SK-N-SH (cell line): ENCODE data around the gene RELN. TPM values are rescaled to one million over a fixed set of nuclear protein-coding genes. Genes with fewer than 3 reads are reported as not detected.

Source experiments
- CTCF ChIA-PET: fragments of 300-600, 350-600 bp; formaldehyde crosslinking; extraction: SDS; loops from one replicate; lab custom pipeline; 2021; lab: Yijun Ruan, JAX
- POLR2A ChIA-PET: fragments of 350-600 bp; sonication (Branson Sonifier 250); formaldehyde crosslinking; extraction: SDS; loops from one replicate; lab custom pipeline; 2020; ENCODE audit warnings: antibody characterized with exemption, inconsistent platforms; lab: Yijun Ruan, JAX
- DNase-seq: peaks from one replicate; pipeline ENCODE4 v3.0.0; 2012
- H2AFZ ChIP-seq: fragments of 200-600 bp; sonication (generic); 2 replicates; pipeline ENCODE4 v1.8.1; 2016; ENCODE audit warnings: antibody characterized with exemption, mild to moderate bottlenecking, low read depth
- H3F3A ChIP-seq: fragments of 200-600 bp; sonication (generic); replicated peaks from 2 replicates; pipeline ENCODE3; 2016; ENCODE audit warnings: antibody characterized with exemption, mild to moderate bottlenecking; ENCODE audit not compliant: insufficient read depth
- H3K27ac ChIP-seq, 2 experiments: fragments of 200-500 bp in 1 of 2; fragments of 200-600 bp in 1 of 2; sonication (Bioruptor generic) in 1 of 2; sonication (generic), shearing (Covaris generic) in 1 of 2; 2 replicates each; pipeline versions ENCODE4 v1.5.1 to v1.6.1; 2014 to 2016; ENCODE audit warnings: low read depth in 2 of 2, inconsistent platforms in 1 of 2, low read length in 1 of 2, mild to moderate bottlenecking in 1 of 2, mixed read lengths in 1 of 2
- H3K27me3 ChIP-seq: fragments of 200-600 bp; sonication (generic), shearing (Covaris generic); 2 replicates; pipeline ENCODE4 v1.6.1; 2016; ENCODE audit warnings: mixed run types; ENCODE audit not compliant: insufficient read depth
- H3K36me3 ChIP-seq, 2 experiments: fragments of 200-500 bp in 1 of 2; fragments of 200-600 bp in 1 of 2; sonication (Bioruptor generic) in 1 of 2; sonication (generic) in 1 of 2; replicated peaks in 1 of 2; 2 replicates each; pipeline versions ENCODE3 to v1.5.1; 2014 to 2016; ENCODE audit warnings: low read length in 1 of 2, mild to moderate bottlenecking in 1 of 2; ENCODE audit not compliant: insufficient read depth in 2 of 2, control insufficient read depth in 1 of 2
- H3K4me1 ChIP-seq, 2 experiments: fragments of 200-500 bp in 1 of 2; fragments of 200-600 bp in 1 of 2; sonication (Bioruptor generic) in 1 of 2; sonication (generic), shearing (Covaris generic) in 1 of 2; 2 replicates each; pipeline versions ENCODE4 v1.5.1 to v1.6.1; 2014 to 2016; ENCODE audit warnings: low read depth in 1 of 2, low read length in 1 of 2, mixed run types in 1 of 2; ENCODE audit not compliant: insufficient read depth in 2 of 2, control insufficient read depth in 1 of 2
- H3K4me2 ChIP-seq: fragments of 200-600 bp; sonication (generic), shearing (Covaris generic); 2 replicates; pipeline ENCODE4 v1.6.1; 2017; ENCODE audit warnings: mixed run types
- H3K4me3 ChIP-seq, 2 experiments: fragments of 200-500 bp in 1 of 2; fragments of 200-600 bp in 1 of 2; sonication (Bioruptor generic) in 1 of 2; sonication (generic), shearing (Covaris generic) in 1 of 2; 2 replicates each; pipeline versions ENCODE4 v1.5.1 to v1.8.1; 2014 to 2016; ENCODE audit warnings: low read depth in 2 of 2, inconsistent platforms in 1 of 2, low read length in 1 of 2, mild to moderate bottlenecking in 1 of 2, mixed read lengths in 1 of 2, moderate library complexity in 1 of 2
- H3K79me2 ChIP-seq: fragments of 200-600 bp; sonication (generic); 2 replicates; pipeline ENCODE4 v1.8.1; 2017; ENCODE audit warnings: mild to moderate bottlenecking; ENCODE audit not compliant: insufficient read depth
- H3K9ac ChIP-seq: fragments of 200-600 bp; sonication (generic); 2 replicates; pipeline ENCODE4 v1.6.1; 2017; ENCODE audit warnings: mixed run types
- H3K9me2 ChIP-seq: fragments of 200-600 bp; sonication (generic); 2 replicates; pipeline ENCODE4 v1.6.1; 2017; ENCODE audit warnings: mixed run types
- H3K9me3 ChIP-seq: fragments of 200-600 bp; sonication (generic); 2 replicates; pipeline ENCODE4 v1.6.1; 2017; ENCODE audit warnings: mixed run types, mild to moderate bottlenecking, moderate library complexity
- H4K20me1 ChIP-seq: fragments of 200-600 bp; sonication (generic); 2 replicates; pipeline ENCODE4 v1.6.1; 2017; ENCODE audit warnings: mild to moderate bottlenecking, mixed run types; ENCODE audit not compliant: insufficient read depth
- ELF1 ChIP-seq: IDR thresholded peaks from 2 replicates; pipeline ENCODE4 v1.4.0; 2012
- EZH2phosphoT487 ChIP-seq: fragments of 200-600 bp; sonication (generic); IDR thresholded peaks from 2 replicates; pipeline ENCODE4 v1.6.1; 2017; ENCODE audit warnings: low read depth, mixed run types, mild to moderate bottlenecking, antibody characterized with exemption, moderate library complexity, borderline replicate concordance
- GATA2 ChIP-seq: sonication (generic); formaldehyde crosslinking; IDR thresholded peaks from 2 replicates; pipeline ENCODE4 v1.5.0; 2020; ENCODE audit warnings: mild to moderate bottlenecking, missing genetic modification reagents
- MXI1 ChIP-seq: IDR thresholded peaks from 2 replicates; pipeline ENCODE4 v1.6.1; 2012; ENCODE audit warnings: mild to moderate bottlenecking, low read depth, low read length, improper control_type of control experiment
- NFIC ChIP-seq: IDR thresholded peaks from 2 replicates; pipeline ENCODE4 v1.4.0; 2012; ENCODE audit warnings: borderline replicate concordance
- RAD21 ChIP-seq: IDR thresholded peaks from 2 replicates; pipeline ENCODE4 v1.6.1; 2012; ENCODE audit warnings: mild to moderate bottlenecking, low read length
- SIN3A ChIP-seq: IDR thresholded peaks from 2 replicates; pipeline ENCODE4 v1.6.1; 2012; ENCODE audit warnings: low read depth, mild to moderate bottlenecking, low read length, moderate library complexity, borderline replicate concordance
- TCF12 ChIP-seq: IDR thresholded peaks from 2 replicates; pipeline ENCODE4 v1.4.0; 2012
- TEAD4 ChIP-seq: IDR thresholded peaks from 2 replicates; pipeline ENCODE4 v1.4.0; 2012; ENCODE audit warnings: mild to moderate bottlenecking, borderline replicate concordance; ENCODE audit not compliant: insufficient read depth
- WGBS: methylation state at CpG from one replicate; pipeline ENCODE4 v1.1.6; 2017; ENCODE audit warnings: low lambda C conversion rate; 5-methylcytosine and 5-hydroxymethylcytosine counted together
- polyA plus RNA-seq, 3 experiments: library from polyadenylated mRNA; depleted of rRNA; stranded (reverse); fragments of >200 nt; gene quantifications; 2 replicates each; pipeline ENCODE4 v1.2.3, GENCODE V29; 2012
- TF ChIP-seq, protein P1 (sequence below): fragments of 200-600 bp; sonication (generic); IDR thresholded peaks from 2 replicates; pipeline ENCODE4 v1.6.1; 2017; ENCODE audit warnings: antibody characterized with exemption, mild to moderate bottlenecking, moderate library complexity
- TF ChIP-seq, protein P2 (sequence below): IDR thresholded peaks from 2 replicates; pipeline ENCODE4 v1.6.1; 2012; ENCODE audit warnings: mild to moderate bottlenecking, low read depth, low read length, moderate library complexity

The RELN gene
- polyA plus RNA-seq, 1 of the 3 experiments (the other 2 are of a cell fraction) = 0.02 TPM

DNA sequence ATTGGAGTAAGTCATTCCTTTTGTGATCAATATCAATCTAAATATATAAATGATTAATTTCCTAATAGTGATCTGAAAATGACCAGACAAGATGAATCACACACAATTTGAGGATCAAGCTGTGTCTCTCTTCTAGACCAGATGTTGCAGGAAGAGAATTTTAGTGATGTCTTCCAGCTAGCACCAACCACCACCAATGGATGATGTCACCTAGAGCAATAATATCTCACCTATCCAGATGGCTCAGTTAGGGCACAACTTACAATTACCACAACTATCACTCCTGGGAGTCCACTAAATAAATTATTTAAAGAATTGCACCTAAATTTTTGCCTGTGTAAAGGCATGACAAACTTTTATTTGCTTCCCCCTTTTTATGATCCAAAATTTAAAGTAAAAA lies 25.2 kb downstream of the RELN start:
- no peaks in the 10 kb centered on the region for H3K36me3 ChIP-seq
- no peaks in the 10 kb centered on the region for H3K9me2 ChIP-seq
- no peak overlapping the region for H3K4me3 ChIP-seq
- ChIA-PET CTCF (interaction anchor here (0.8 to 1.5 kb wide), 2 partner anchors 8 to 189 kb away, joined by 3 to 4 read pairs; no protein-coding TSS in a partner anchor), POLR2A (no interaction called here)
- H4K20me1 ChIP-seq = no peaks in the 10 kb centered on the region
- no peak for DNase-seq
- H2AFZ ChIP-seq = no peak overlapping the region
- no peak overlapping the region for H3K4me2 ChIP-seq
- no peak overlapping the region for H3K9ac ChIP-seq
- no peaks in the 10 kb centered on the region for H3F3A ChIP-seq
- no peaks in the 10 kb centered on the region for H3K4me1 ChIP-seq
- H3K9me3 ChIP-seq = no peaks in the 10 kb centered on the region
- TF ChIP-seq NFIC = no peak
- TF ChIP-seq ELF1 = no peak
- peaks cover 8% of the 10 kb centered on the region for H3K27me3 ChIP-seq
- H3K27ac ChIP-seq = no peak overlapping the region
- H3K79me2 ChIP-seq = no peaks in the 10 kb centered on the region

DNA sequence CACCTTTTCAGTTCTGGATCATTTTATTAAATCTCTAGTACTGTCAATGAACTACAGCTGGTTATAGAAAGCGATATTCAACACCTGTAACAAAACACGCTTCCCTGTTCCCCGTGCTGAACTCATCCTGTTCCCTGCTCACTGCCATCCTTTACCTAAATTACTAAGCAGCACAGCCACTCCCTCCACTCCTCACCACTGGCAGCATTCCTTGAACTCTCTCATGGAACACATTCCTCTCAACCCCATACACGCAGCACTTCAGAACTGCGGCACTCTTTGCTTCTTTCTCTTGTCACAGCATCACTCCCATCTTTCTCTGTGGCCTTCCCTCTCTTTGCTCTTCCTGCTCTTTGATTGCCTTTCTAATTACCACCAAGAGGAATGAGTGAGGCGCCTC lies 27.4 kb downstream of the RELN start:
- POLR2A ChIA-PET = no interaction called here
- Histone ChIP-seq H3K4me2 (no peak overlapping the region), H3K27ac (no peak overlapping the region), H4K20me1 (no peaks in the 10 kb centered on the region)
- no peak for TF ChIP-seq EZH2phosphoT487
- no peak for TF ChIP-seq TCF12
- TF ChIP-seq, protein P1, sequence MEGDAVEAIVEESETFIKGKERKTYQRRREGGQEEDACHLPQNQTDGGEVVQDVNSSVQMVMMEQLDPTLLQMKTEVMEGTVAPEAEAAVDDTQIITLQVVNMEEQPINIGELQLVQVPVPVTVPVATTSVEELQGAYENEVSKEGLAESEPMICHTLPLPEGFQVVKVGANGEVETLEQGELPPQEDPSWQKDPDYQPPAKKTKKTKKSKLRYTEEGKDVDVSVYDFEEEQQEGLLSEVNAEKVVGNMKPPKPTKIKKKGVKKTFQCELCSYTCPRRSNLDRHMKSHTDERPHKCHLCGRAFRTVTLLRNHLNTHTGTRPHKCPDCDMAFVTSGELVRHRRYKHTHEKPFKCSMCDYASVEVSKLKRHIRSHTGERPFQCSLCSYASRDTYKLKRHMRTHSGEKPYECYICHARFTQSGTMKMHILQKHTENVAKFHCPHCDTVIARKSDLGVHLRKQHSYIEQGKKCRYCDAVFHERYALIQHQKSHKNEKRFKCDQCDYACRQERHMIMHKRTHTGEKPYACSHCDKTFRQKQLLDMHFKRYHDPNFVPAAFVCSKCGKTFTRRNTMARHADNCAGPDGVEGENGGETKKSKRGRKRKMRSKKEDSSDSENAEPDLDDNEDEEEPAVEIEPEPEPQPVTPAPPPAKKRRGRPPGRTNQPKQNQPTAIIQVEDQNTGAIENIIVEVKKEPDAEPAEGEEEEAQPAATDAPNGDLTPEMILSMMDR = no peak
- TF ChIP-seq, protein P2, sequence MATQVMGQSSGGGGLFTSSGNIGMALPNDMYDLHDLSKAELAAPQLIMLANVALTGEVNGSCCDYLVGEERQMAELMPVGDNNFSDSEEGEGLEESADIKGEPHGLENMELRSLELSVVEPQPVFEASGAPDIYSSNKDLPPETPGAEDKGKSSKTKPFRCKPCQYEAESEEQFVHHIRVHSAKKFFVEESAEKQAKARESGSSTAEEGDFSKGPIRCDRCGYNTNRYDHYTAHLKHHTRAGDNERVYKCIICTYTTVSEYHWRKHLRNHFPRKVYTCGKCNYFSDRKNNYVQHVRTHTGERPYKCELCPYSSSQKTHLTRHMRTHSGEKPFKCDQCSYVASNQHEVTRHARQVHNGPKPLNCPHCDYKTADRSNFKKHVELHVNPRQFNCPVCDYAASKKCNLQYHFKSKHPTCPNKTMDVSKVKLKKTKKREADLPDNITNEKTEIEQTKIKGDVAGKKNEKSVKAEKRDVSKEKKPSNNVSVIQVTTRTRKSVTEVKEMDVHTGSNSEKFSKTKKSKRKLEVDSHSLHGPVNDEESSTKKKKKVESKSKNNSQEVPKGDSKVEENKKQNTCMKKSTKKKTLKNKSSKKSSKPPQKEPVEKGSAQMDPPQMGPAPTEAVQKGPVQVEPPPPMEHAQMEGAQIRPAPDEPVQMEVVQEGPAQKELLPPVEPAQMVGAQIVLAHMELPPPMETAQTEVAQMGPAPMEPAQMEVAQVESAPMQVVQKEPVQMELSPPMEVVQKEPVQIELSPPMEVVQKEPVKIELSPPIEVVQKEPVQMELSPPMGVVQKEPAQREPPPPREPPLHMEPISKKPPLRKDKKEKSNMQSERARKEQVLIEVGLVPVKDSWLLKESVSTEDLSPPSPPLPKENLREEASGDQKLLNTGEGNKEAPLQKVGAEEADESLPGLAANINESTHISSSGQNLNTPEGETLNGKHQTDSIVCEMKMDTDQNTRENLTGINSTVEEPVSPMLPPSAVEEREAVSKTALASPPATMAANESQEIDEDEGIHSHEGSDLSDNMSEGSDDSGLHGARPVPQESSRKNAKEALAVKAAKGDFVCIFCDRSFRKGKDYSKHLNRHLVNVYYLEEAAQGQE = no peak
- no peak for TF ChIP-seq TEAD4
- no peak for TF ChIP-seq GATA2
- no peak for TF ChIP-seq MXI1
- TF ChIP-seq RAD21 = no peak
- TF ChIP-seq SIN3A = no peak
- TF ChIP-seq, all 33 proteins: peak for 0
- no peaks in the 10 kb centered on the region for H3K36me3 ChIP-seq
- H3K27me3 ChIP-seq = peaks cover 8% of the 10 kb centered on the region
- no peaks in the 10 kb centered on the region for H3K4me1 ChIP-seq
- no peak overlapping the region for H3K4me3 ChIP-seq
- no peaks in the 10 kb centered on the region for H3K9me3 ChIP-seq
- no peaks in the 10 kb centered on the region for H3K79me2 ChIP-seq
- no peaks in the 10 kb centered on the region for H3K9me2 ChIP-seq
- no peak overlapping the region for H2AFZ ChIP-seq
- 66% methylated on average over 6 of the region's 6 CpGs for WGBS
- CTCF ChIA-PET = interaction anchor here (1.0 to 1.8 kb wide), 3 partner anchors 11 to 438 kb away, joined by 3 to 6 read pairs (median 4); no protein-coding TSS in a partner anchor
- no peak overlapping the region for H3K9ac ChIP-seq
- no peak for DNase-seq
- H3F3A ChIP-seq = no peaks in the 10 kb centered on the region
